Right ventricle myocardium superior (tissue), 1 donor: ENCODE results near the gene TGFA. TPM values are rescaled to one million over a fixed set of nuclear protein-coding genes. Genes with fewer than 3 reads are reported as not detected.

Experiments used
- ATAC-seq: fragments of 200-7000 bp; cut with Tn5 transposase; one replicate; pipeline ENCODE4 v1.9.1; 2020; ENCODE audit warnings: mild to moderate bottlenecking; ENCODE audit not compliant: poor library complexity
- DNase-seq: peaks from one replicate; pipeline ENCODE4 v3.0.0-alpha.2; 2020
- intact Hi-C: fragments of 100-400 bp; cut with DNase I; formaldehyde crosslinking; loops from one replicate; pipeline ENCODE4 v1.11.2; 2022
- total RNA-seq: library from RNA; stranded (reverse); fragmentation: NEBNext Ultra II Directional; extraction: Animal tissue kit (Norgen Biotek cat#: 25700); gene quantifications from one replicate; pipeline ENCODE4 v1.2.1, GENCODE V29; 2021
- donor health status: DM: no; HTN: yes; CAD: no; lungs with severe emphysema.

The TGFA gene
- total RNA-seq, 1 donor from 2014 or later, result 2.1 TPM

- no peak for DNase-seq
- no peak for ATAC-seq
- intact Hi-C loops, result no loop called here
Measured at GRCh38 chr2:70508711-70509462, 44.7 kb downstream of the TGFA start.

GRCh38 chr2:70505613-70506391 lies 47.8 kb downstream of the TGFA start:
- ATAC-seq (no peak), DNase-seq (no peak)
- intact Hi-C loops, result no loop called here

GRCh38 chr2:70504750-70505149 lies 48.9 kb downstream of the TGFA start:
- intact Hi-C loops, result no loop called here
- DNase-seq (no peak), ATAC-seq (no peak)

GRCh38 chr2:70503896-70504295 lies 49.7 kb downstream of the TGFA start:
- DNase-seq, result no peak
- ATAC-seq, result no peak
- intact Hi-C loops, result no loop called here

- DNase-seq, result no peak
- intact Hi-C loops, result no loop called here
- ATAC-seq, result no peak
Measured at GRCh38 chr2:70501728-70502127, 51.9 kb downstream of the TGFA start.

GRCh38 chr2:70501215-70501614 lies 52.4 kb downstream of the TGFA start:
- ATAC-seq (no peak), DNase-seq (no peak)
- intact Hi-C loops, result no loop called here

GRCh38 chr2:70499253-70499652 lies 54.4 kb downstream of the TGFA start:
- DNase-seq (no peak), ATAC-seq (no peak)
- intact Hi-C loops, result no loop called here

GRCh38 chr2:70498528-70498927 lies 55.1 kb downstream of the TGFA start:
- DNase-seq (no peak), ATAC-seq (no peak)
- intact Hi-C loops, result no loop called here

GRCh38 chr2:70498054-70498453 lies 55.6 kb downstream of the TGFA start:
- intact Hi-C loops, result no loop called here
- ATAC-seq (no peak), DNase-seq (no peak)

- intact Hi-C loops, result no loop called here
- no peak for DNase-seq
- no peak for ATAC-seq
Measured at GRCh38 chr2:70496819-70497218, 56.8 kb downstream of the TGFA start.

- DNase-seq (no peak), ATAC-seq (no peak)
- intact Hi-C loops, result no loop called here
Measured at GRCh38 chr2:70494293-70494886, 59.2 kb downstream of the TGFA start.

- DNase-seq (no peak), ATAC-seq (no peak)
- intact Hi-C loops, result no loop called here
Measured at GRCh38 chr2:70490381-70490780, 63.2 kb downstream of the TGFA start.

- DNase-seq, result no peak
- ATAC-seq, result no peak
- intact Hi-C loops, result no loop called here
Measured at GRCh38 chr2:70489165-70489564, 64.5 kb downstream of the TGFA start.

- no peak for ATAC-seq
Measured at GRCh38 chr2:70484086-70484485, 69.5 kb downstream of the TGFA start.

GRCh38 chr2:70482401-70482800 lies 71.2 kb downstream of the TGFA start:
- DNase-seq (no peak), ATAC-seq (no peak)
- intact Hi-C loops, result no loop called here

More at GRCh38 chr2:70484086-70484485, 69.5 kb downstream of the TGFA start:
- intact Hi-C loops, result no loop called here
- DNase-seq, result no peak

GRCh38 chr2:70480468-70480867 lies 73.2 kb downstream of the TGFA start:
- ATAC-seq, result no peak
- intact Hi-C loops, result no loop called here
- no peak for DNase-seq

- intact Hi-C loops, result no loop called here
- no peak for ATAC-seq
Measured at GRCh38 chr2:70479816-70480215, 73.8 kb downstream of the TGFA start.

GRCh38 chr2:70477441-70477844 lies 76.2 kb downstream of the TGFA start:
- intact Hi-C loops, result no loop called here
- no peak for DNase-seq
- ATAC-seq, result no peak

More at GRCh38 chr2:70479816-70480215, 73.8 kb downstream of the TGFA start:
- DNase-seq, result no peak

- intact Hi-C loops, result no loop called here
- ATAC-seq (no peak), DNase-seq (no peak)
Measured at GRCh38 chr2:70475266-70475665, 78.4 kb downstream of the TGFA start.
